ENCODE data around the gene TMEM179.

The TMEM179 gene

GRCh38 chr14:104588066-104588857 is 16.3 kb downstream of the TMEM179 start:
- Histone ChIP-seq H3K9ac (ENCODE audit: insufficient read length) (no peak overlapping the region), H3K36me3 (ENCODE audit: insufficient read depth, low read length) (no peaks in the 10 kb centered on the region), H3K4me3 (no peak overlapping the region), H3K27ac (no peak overlapping the region), H3K9me3 (ENCODE audit: low read depth, low read length) (no peaks in the 10 kb centered on the region)
- no peak for DNase-seq (ENCODE audit: low read depth, low spot score)
- no peak for TF ChIP-seq FOXP2 (optimal IDR thresholded peaks at IDR 0.05; ENCODE audit: control extremely low read depth, extremely low read length, insufficient read depth)
- no peak for TF ChIP-seq POLR2AphosphoS5 (IDR thresholded peaks at IDR 0.05; ENCODE audit: borderline replicate concordance, low read depth, low read length)
- TF ChIP-seq EZH2 (IDR thresholded peaks at IDR 0.05): no peak

GRCh38 chr14:104587641-104588040 is 16.9 kb downstream of the TMEM179 start:
- H3K4me3 ChIP-seq: no peak overlapping the region

GRCh38 chr14:104586832-104587620 is 17.5 kb downstream of the TMEM179 start:
- TF ChIP-seq EZH2 (IDR thresholded peaks at IDR 0.05): no peak
- no peak for TF ChIP-seq POLR2AphosphoS5 (IDR thresholded peaks at IDR 0.05; ENCODE audit: borderline replicate concordance, low read depth, low read length)
- TF ChIP-seq FOXP2 (optimal IDR thresholded peaks at IDR 0.05; ENCODE audit: control extremely low read depth, extremely low read length, insufficient read depth): no peak
- no peak overlapping the region for H3K4me3 ChIP-seq
- no peak for DNase-seq (ENCODE audit: low read depth, low spot score)
- no peaks in the 10 kb centered on the region for H3K9me3 ChIP-seq (ENCODE audit: low read depth, low read length)
- no peak overlapping the region for H3K9ac ChIP-seq (ENCODE audit: insufficient read length)
- no peak overlapping the region for H3K27ac ChIP-seq
- H3K36me3 ChIP-seq (ENCODE audit: insufficient read depth, low read length): no peaks in the 10 kb centered on the region

More at GRCh38 chr14:104587641-104588040, 16.9 kb downstream of the TMEM179 start:
- Histone ChIP-seq H3K9ac (ENCODE audit: insufficient read length) (no peak overlapping the region), H3K9me3 (ENCODE audit: low read depth, low read length) (no peaks in the 10 kb centered on the region), H3K36me3 (ENCODE audit: insufficient read depth, low read length) (no peaks in the 10 kb centered on the region), H3K27ac (no peak overlapping the region)
- no peak for DNase-seq (ENCODE audit: low read depth, low spot score)
- TF ChIP-seq EZH2 (IDR thresholded peaks at IDR 0.05): no peak
- no peak for TF ChIP-seq FOXP2 (optimal IDR thresholded peaks at IDR 0.05; ENCODE audit: control extremely low read depth, extremely low read length, insufficient read depth)
- TF ChIP-seq POLR2AphosphoS5 (IDR thresholded peaks at IDR 0.05; ENCODE audit: borderline replicate concordance, low read depth, low read length): no peak

GRCh38 chr14:104585966-104586697 is 18.4 kb downstream of the TMEM179 start:
- TF ChIP-seq FOXP2 (optimal IDR thresholded peaks at IDR 0.05; ENCODE audit: control extremely low read depth, extremely low read length, insufficient read depth) (no peak), EZH2 (IDR thresholded peaks at IDR 0.05) (no peak), POLR2AphosphoS5 (IDR thresholded peaks at IDR 0.05; ENCODE audit: borderline replicate concordance, low read depth, low read length) (no peak)
- no peak for DNase-seq (ENCODE audit: low read depth, low spot score)
- H3K4me3 ChIP-seq: no peak overlapping the region
- no peak overlapping the region for H3K9ac ChIP-seq (ENCODE audit: insufficient read length)
- H3K9me3 ChIP-seq (ENCODE audit: low read depth, low read length): no peaks in the 10 kb centered on the region
- H3K27ac ChIP-seq: no peak overlapping the region
- no peaks in the 10 kb centered on the region for H3K36me3 ChIP-seq (ENCODE audit: insufficient read depth, low read length)

- Histone ChIP-seq H3K4me3 (no peak overlapping the region), H3K36me3 (ENCODE audit: insufficient read depth, low read length) (no peaks in the 10 kb centered on the region), H3K27ac (no peak overlapping the region), H3K9me3 (ENCODE audit: low read depth, low read length) (no peaks in the 10 kb centered on the region), H3K9ac (ENCODE audit: insufficient read length) (no peak overlapping the region)
- no peak for TF ChIP-seq POLR2AphosphoS5 (IDR thresholded peaks at IDR 0.05; ENCODE audit: borderline replicate concordance, low read depth, low read length)
- TF ChIP-seq FOXP2 (optimal IDR thresholded peaks at IDR 0.05; ENCODE audit: control extremely low read depth, extremely low read length, insufficient read depth): no peak
- no peak for TF ChIP-seq EZH2 (IDR thresholded peaks at IDR 0.05)
- DNase-seq (ENCODE audit: low read depth, low spot score): no peak
These were observed 20.0 kb downstream of the TMEM179 start for GRCh38 chr14:104584557-104584956.

- Histone ChIP-seq H3K9me3 (ENCODE audit: low read depth, low read length) (no peaks in the 10 kb centered on the region), H3K9ac (ENCODE audit: insufficient read length) (no peak overlapping the region), H3K4me3 (no peak overlapping the region), H3K27ac (no peak overlapping the region), H3K36me3 (ENCODE audit: insufficient read depth, low read length) (no peaks in the 10 kb centered on the region)
- DNase-seq (ENCODE audit: low read depth, low spot score): no peak
- no peak for TF ChIP-seq EZH2 (IDR thresholded peaks at IDR 0.05)
These were observed 20.9 kb downstream of the TMEM179 start for GRCh38 chr14:104583424-104584306.

GRCh38 chr14:104582662-104583061 is 21.9 kb downstream of the TMEM179 start:
- H3K4me3 ChIP-seq: no peak overlapping the region
- H3K9ac ChIP-seq (ENCODE audit: insufficient read length): no peak overlapping the region
- TF ChIP-seq POLR2AphosphoS5 (IDR thresholded peaks at IDR 0.05; ENCODE audit: borderline replicate concordance, low read depth, low read length): no peak
- TF ChIP-seq FOXP2 (optimal IDR thresholded peaks at IDR 0.05; ENCODE audit: control extremely low read depth, extremely low read length, insufficient read depth): no peak
- no peak for TF ChIP-seq EZH2 (IDR thresholded peaks at IDR 0.05)
- DNase-seq (ENCODE audit: low read depth, low spot score): no peak
- H3K27ac ChIP-seq: no peak overlapping the region
- H3K36me3 ChIP-seq (ENCODE audit: insufficient read depth, low read length): no peaks in the 10 kb centered on the region
- H3K9me3 ChIP-seq (ENCODE audit: low read depth, low read length): no peaks in the 10 kb centered on the region
